ENCODE results near the gene ZG16B. TPM values are rescaled to one million over a fixed set of nuclear protein-coding genes. Genes with fewer than 3 reads are reported as not detected.

ZG16B gene
- total RNA-seq, 1 experiment from 2014 or later, result not detected

GRCh38 chr16:2822158-2822495 is 8.0 kb upstream of the ZG16B start:
- no peak for DNase-seq
- Histone ChIP-seq H3K4me2 (ENCODE audit: insufficient read depth, insufficient read length, low read length) (no peak overlapping the region), H2BK15ac (ENCODE audit: low read depth, low read length) (no peak overlapping the region), H2AK5ac (ENCODE audit: insufficient read length, low read length) (no peak overlapping the region), H2BK5ac (ENCODE audit: insufficient read length, low read length) (no peak overlapping the region), H3K18ac (ENCODE audit: insufficient read length, low read depth, low read length) (no peak overlapping the region), H3K27ac (ENCODE audit: insufficient read length, low read depth, low read length) (no peak overlapping the region), H3K56ac (ENCODE audit: insufficient read length, low read depth, low read length) (no peak overlapping the region), H4K91ac (ENCODE audit: insufficient read length, low read depth, low read length) (no peak overlapping the region), H2AFZ (ENCODE audit: low read length) (no peak overlapping the region), H3T11ph (ENCODE audit: low read length) (no peak overlapping the region), H4K5ac (ENCODE audit: insufficient read length, low read depth, low read length) (no peak overlapping the region), H4K20me1 (ENCODE audit: control insufficient read depth, insufficient read depth, insufficient read length) (no peaks in the 10 kb centered on the region), H3K79me1 (ENCODE audit: insufficient read depth, low read depth, low read length, poor library complexity, severe bottlenecking) (no peaks in the 10 kb centered on the region), H3K4ac (ENCODE audit: low read depth, low read length) (no peak overlapping the region), H3K27me3 (ENCODE audit: insufficient read depth, low read length) (no peaks in the 10 kb centered on the region), H4K8ac (replicated peaks; ENCODE audit: insufficient read length, low read depth, low read length) (no peak overlapping the region), H3K23me2 (ENCODE audit: insufficient read length, low read depth, low read length, poor library complexity, severe bottlenecking) (no peaks in the 10 kb centered on the region), H3K14ac (ENCODE audit: insufficient read depth, low read length) (no peak overlapping the region), H3K23ac (ENCODE audit: insufficient read length, low read depth, low read length) (no peak overlapping the region), H3K9ac (ENCODE audit: extremely low read depth, insufficient read length, low read length) (no peak overlapping the region), H2BK12ac (ENCODE audit: insufficient read length, low read depth, low read length) (no peak overlapping the region), H3K79me2 (ENCODE audit: insufficient read depth, low read length) (no peaks in the 10 kb centered on the region), H2BK120ac (ENCODE audit: low read depth, low read length, poor library complexity, severe bottlenecking) (no peak overlapping the region), H2BK20ac (ENCODE audit: low read depth, low read length, poor library complexity, severe bottlenecking) (no peak overlapping the region), H3K9me3 (ENCODE audit: control insufficient read depth, low read depth, low read length) (no peaks in the 10 kb centered on the region), H3K4me1 (ENCODE audit: insufficient read depth, low read length) (no peaks in the 10 kb centered on the region)
- Mint-ChIP-seq H3K27ac (no peak overlapping the region), H3K9me3 (no peaks in the 10 kb centered on the region), H3K36me3 (ENCODE audit: insufficient read depth in 1 of 3, low read depth in 3 of 3) (no peaks in the 10 kb centered on the region; a peak in 1 of 7 replicates), H3K4me1 (no peaks in the 10 kb centered on the region), H3K27me3 (ENCODE audit: low read depth) (no peaks in the 10 kb centered on the region), H3K4me3 (no peak overlapping the region)
- no CpG with 5 or more reads among the region's 8 CpGs for WGBS (ENCODE audit: extremely low coverage, insufficient read length, low lambda C conversion rate)
- TF ChIP-seq CTCF (conservative IDR thresholded peaks at IDR 0.05), result no peak

Data from H9 (cell line).